Coronary artery (tissue), 2 donors: ENCODE measurements around the gene DNAAF5.
A peak's percentile ranks its signal among the peaks of the same experiment; 100 is the strongest.

Source experiments
- DNase-seq: peaks from one replicate; pipeline ENCODE4 v3.0.0-alpha.2; 2017; ENCODE audit warnings: low spot score
- H3K27ac ChIP-seq, 2 donors: fragments of 200-600 bp; sonication (generic); one replicate each; pipeline ENCODE4 v1.5.1; 2016 to 2019
- H3K4me3 ChIP-seq: fragments of 200-600 bp; sonication (generic); 2 replicates; pipeline ENCODE4 v1.5.1; 2016; ENCODE audit warnings: mild to moderate bottlenecking, moderate library complexity
- CTCF ChIP-seq: fragments of 200-600 bp; sonication (generic); IDR thresholded peaks from one replicate; pipeline ENCODE4 v1.5.1; 2019; ENCODE audit warnings: antibody characterized with exemption

Gene DNAAF5

GRCh38 chr7:781936-782529, 55.5 kb downstream of the DNAAF5 start:
- Histone ChIP-seq H3K27ac (peak overlapping the region; percentile 56 to 80), H3K4me3 (peak overlapping the region; percentile 7)
- no peak for TF ChIP-seq CTCF
- DNase-seq = no peak

GRCh38 chr7:782718-783449, 56.4 kb downstream of the DNAAF5 start:
- H3K27ac ChIP-seq = no peak overlapping the region
- DNase-seq = no peak
- no peak overlapping the region for H3K4me3 ChIP-seq
- no peak for TF ChIP-seq CTCF

- Histone ChIP-seq H3K4me3 (no peak overlapping the region), H3K27ac (no peak overlapping the region)
- TF ChIP-seq CTCF = no peak
- DNase-seq = no peak
Measured at GRCh38 chr7:783556-784490, 57.3 kb downstream of the DNAAF5 start.

GRCh38 chr7:784971-785370, 58.5 kb downstream of the DNAAF5 start:
- DNase-seq = no peak
- no peak for TF ChIP-seq CTCF
- Histone ChIP-seq H3K27ac (no peak overlapping the region), H3K4me3 (no peak overlapping the region)

- peak overlapping the region in 1 of 2 donors; percentile 9 for H3K27ac ChIP-seq
- DNase-seq = no peak
Measured at GRCh38 chr7:785416-785815, 58.9 kb downstream of the DNAAF5 start.

More at GRCh38 chr7:785416-785815, 58.9 kb downstream of the DNAAF5 start:
- TF ChIP-seq CTCF = no peak
- no peak overlapping the region for H3K4me3 ChIP-seq
